Heart left ventricle (tissue), 16 donors: ENCODE data around the gene KIF17. TPM values are rescaled to one million over a fixed set of nuclear protein-coding genes. Genes with fewer than 3 reads are reported as not detected.
"Not testable (repeated sequence)": the region's sequence is repeated elsewhere in the genome, so short reads cannot be mapped to it uniquely, and the experiment has no call there.

ENCODE experiments used
- ATAC-seq, 4 donors: fragments of 200-7000 bp; cut with Tn5 transposase; one replicate each; pipeline ENCODE4 v1.9.1; 2020 to 2022; ENCODE audit warnings: moderate library complexity in 4 of 4, mild to moderate bottlenecking in 3 of 4, moderate number of reproducible peaks in 1 of 4
- DNase-seq, 5 donors: peaks; one replicate each; pipeline ENCODE4 v3.0.0-alpha.2; 2020
- H3K27ac ChIP-seq, 12 donors: fragments of 200-600 bp; sonication (generic) in 4 of 12; one replicate each; pipeline versions ENCODE4 v1.5.0 to v1.8.0; 2016 to 2022; ENCODE audit warnings: mild to moderate bottlenecking in 2 of 12
- H3K27me3 ChIP-seq, 9 donors: fragments of 200-600 bp; sonication (generic) in 2 of 9; one replicate each; pipeline versions ENCODE4 v1.5.1 to v1.8.0; 2016 to 2022; ENCODE audit warnings: mild to moderate bottlenecking in 3 of 9
- H3K36me3 ChIP-seq, 9 donors: fragments of 200-600 bp; sonication (generic) in 2 of 9; one replicate each; pipeline versions ENCODE4 v1.5.0 to v1.8.0; 2018 to 2022; ENCODE audit warnings: mild to moderate bottlenecking in 2 of 9
- H3K4me1 ChIP-seq, 12 donors: fragments of 200-600 bp; sonication (generic) in 4 of 12; one replicate each; pipeline versions ENCODE4 v1.5.0 to v1.8.0; 2016 to 2022; ENCODE audit warnings: mild to moderate bottlenecking in 3 of 12
- H3K4me3 ChIP-seq, 12 donors: fragments of 200-600 bp; sonication (generic) in 4 of 12; one replicate each; pipeline versions ENCODE4 v1.5.0 to v1.8.0; 2017 to 2022; ENCODE audit warnings: mild to moderate bottlenecking in 9 of 12, moderate library complexity in 4 of 12
- H3K9me3 ChIP-seq, 12 donors: fragments of 200-600 bp; sonication (generic) in 4 of 12; one replicate each; pipeline versions ENCODE4 v1.5.0 to v1.8.0; 2016 to 2022; ENCODE audit warnings: mild to moderate bottlenecking in 1 of 12
- CTCF ChIP-seq, 12 donors: fragments of 200-600 bp; sonication (generic) in 4 of 12; IDR thresholded peaks; one replicate each; pipeline versions ENCODE4 v1.5.0 to v1.8.0; 2018 to 2022; ENCODE audit warnings: antibody characterized with exemption in 12 of 12, mild to moderate bottlenecking in 5 of 12
- POLR2A ChIP-seq, 2 donors: fragments of 450-650 bp; IDR thresholded peaks; one replicate each; pipeline ENCODE4 v1.6.1; 2017; ENCODE audit warnings: antibody characterized with exemption in 2 of 2, mild to moderate bottlenecking in 2 of 2, moderate library complexity in 2 of 2
- WGBS, 4 donors: extraction: QIAGEN DNeasy Blood & Tissue Kit in 2 of 4; methylation state at CpG; one replicate each; pipeline versions ENCODE4 v1.1.5 to v1.1.7; 2013 to 2018; 5-methylcytosine and 5-hydroxymethylcytosine counted together
- intact Hi-C, 10 donors: fragments of 100-400 bp; cut with DNase I; formaldehyde crosslinking; loops; one replicate each; pipeline versions ENCODE4 v1.11.1 to v1.14.2; 2022
- polyA plus RNA-seq, 2 donors: library from polyadenylated mRNA; stranded (reverse); fragments of 200-250 nt; gene quantifications; one replicate each; pipeline ENCODE4 v1.2.3, GENCODE V29; 2013
- total RNA-seq, 9 donors: library from RNA; depleted of rRNA in 2 of 9; stranded (reverse); fragments of >200 nt in 2 of 9; fragmentation: NEBNext Ultra II Directional in 3 of 9; extraction: Animal tissue kit (Norgen Biotek cat#: 25700) in 3 of 9; gene quantifications; one replicate each; pipeline versions ENCODE4 v1.1.0 to v1.2.4, GENCODE V29; 2016 to 2023
- donor health status: ischemic (EF 13 %, LVEDD 7.1; RV severe dilation, severe dysfunction).
- donor health status: healthy with polysubstance abuse.
- donor health status: DM: no; HTN: yes; CAD: no.
- donor health status: DM: no; HTN: no; CAD: no.
- donor health status: ischemic (EF 25% LVEDD 6.9; RV normal size, moderate dysfunction).
- donor health status: ischemic (EF 25% LVEDD 5.7; RV mildly dilated, moderate dysfunction).
- donor health status: healthy.
- donor health status: DM: yes; HTN: yes; CAD: no.
- donor health status: ischemic (EF 35%, LVEDD 5.7; RV mildly dilated, moderate dysfunction).
- donor health status: nonischemic (EF 11% LVEDD 7.7; RV severe dilation, severe dysfunction).
- donor health status: DM: yes; HTN: yes; CAD: no.
- donor health status: PGD.
- donor health status: ischemic (EF 29% LVEDD 5.4; RV normal size, mild dysfunction).
- donor health status: nonischemic (EF 23%, LVEDD 6.1; RV moderate dilation, normal function).

The KIF17 gene
- total and polyA plus RNA-seq, 11 donors, result 1.6 to 9.3 (median 3.4) TPM

- peaks cover 0 to 34% (median 14%) of the 10 kb centered on the region in 12 donors for H3K4me1 ChIP-seq
- 88 to 93% (median 89%) methylated on average over 9 of the region's 9 CpGs for WGBS, 4 donors
- H3K27ac ChIP-seq, result peak overlapping the region in 2 of 12 donors; percentile 89 to 95
- no peak for ATAC-seq
- H3K36me3 ChIP-seq, result peaks cover 0 to 27% (median 2%) of the 10 kb centered on the region in 9 donors
- TF ChIP-seq POLR2A (IDR thresholded peaks at IDR 0.05), result no peak
- TF ChIP-seq CTCF (IDR thresholded peaks at IDR 0.05), result no peak
- H3K27me3 ChIP-seq, result no peaks in the 10 kb centered on the region
- H3K4me3 ChIP-seq, result peak overlapping the region in 1 of 12 donors; percentile 15
- no peaks in the 10 kb centered on the region for H3K9me3 ChIP-seq
- intact Hi-C loops, result loop anchor here in 1 of 10 donors (5.0 kb wide), 1 partner anchor 50 kb away; the partner anchor contains the start of gene SH2D5
- peak in 1 of 5 donors; percentile 54 for DNase-seq
Observed at GRCh38 chr1:20681999-20682398, 35.8 kb downstream of the KIF17 start.

GRCh38 chr1:20680269-20680668 lies 37.5 kb downstream of the KIF17 start:
- DNase-seq (peak in 1 of 5 donors; percentile 14), ATAC-seq (no peak)
- H3K9me3 ChIP-seq, result no peaks in the 10 kb centered on the region
- no peak overlapping the region for H3K4me3 ChIP-seq
- WGBS, 4 donors, result 82 to 87% (median 86%) methylated on average over 5 of the region's 5 CpGs
- intact Hi-C loops, result loop anchor here in 1 of 10 donors (5.0 kb wide), 1 partner anchor 52 kb away; the partner anchor contains the start of gene SH2D5
- peaks cover 0 to 30% (median 3%) of the 10 kb centered on the region in 9 donors for H3K36me3 ChIP-seq
- H3K27me3 ChIP-seq, result no peaks in the 10 kb centered on the region
- H3K4me1 ChIP-seq, result peaks cover 0 to 24% (median 9%) of the 10 kb centered on the region in 12 donors
- no peak overlapping the region for H3K27ac ChIP-seq
- no peak for TF ChIP-seq CTCF (IDR thresholded peaks at IDR 0.05)
- TF ChIP-seq POLR2A (IDR thresholded peaks at IDR 0.05), result no peak

DNA sequence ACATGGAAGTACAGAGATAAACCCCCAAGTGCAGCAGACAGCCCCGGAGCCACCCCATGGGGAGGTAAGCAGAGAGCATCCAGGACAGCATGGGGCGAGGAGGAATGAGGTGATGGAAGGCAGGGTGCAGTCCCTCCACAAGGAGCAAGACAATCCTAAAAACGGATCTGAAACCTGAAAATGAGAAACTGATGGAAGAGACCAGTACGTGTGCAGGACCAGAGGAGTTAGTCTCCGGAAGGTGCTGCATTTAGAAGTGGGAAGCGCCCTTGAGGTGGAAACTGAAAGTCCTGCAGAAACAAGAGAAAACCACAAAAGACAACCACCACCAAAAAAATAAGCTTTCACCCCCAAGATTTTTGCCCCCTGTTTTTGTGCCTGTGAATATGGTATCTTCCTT lies 39.2 kb downstream of the KIF17 start:
- peak in 1 of 5 donors; percentile 1 for DNase-seq
- Histone ChIP-seq H3K9me3 (no peaks in the 10 kb centered on the region), H3K27me3 (no peaks in the 10 kb centered on the region), H3K27ac (no peak overlapping the region), H3K4me3 (no peak overlapping the region), H3K4me1 (peaks cover 0 to 14% (median 7%) of the 10 kb centered on the region in 12 donors), H3K36me3 (peaks cover 0 to 35% (median 3%) of the 10 kb centered on the region in 9 donors)
- WGBS, 4 donors, result 79 to 88% (median 84%) methylated on average over 6 of the region's 6 CpGs
- intact Hi-C loops, result no loop called here
- TF ChIP-seq CTCF (IDR thresholded peaks at IDR 0.05) (no peak), POLR2A (IDR thresholded peaks at IDR 0.05) (no peak)
- ATAC-seq, result no peak

DNA sequence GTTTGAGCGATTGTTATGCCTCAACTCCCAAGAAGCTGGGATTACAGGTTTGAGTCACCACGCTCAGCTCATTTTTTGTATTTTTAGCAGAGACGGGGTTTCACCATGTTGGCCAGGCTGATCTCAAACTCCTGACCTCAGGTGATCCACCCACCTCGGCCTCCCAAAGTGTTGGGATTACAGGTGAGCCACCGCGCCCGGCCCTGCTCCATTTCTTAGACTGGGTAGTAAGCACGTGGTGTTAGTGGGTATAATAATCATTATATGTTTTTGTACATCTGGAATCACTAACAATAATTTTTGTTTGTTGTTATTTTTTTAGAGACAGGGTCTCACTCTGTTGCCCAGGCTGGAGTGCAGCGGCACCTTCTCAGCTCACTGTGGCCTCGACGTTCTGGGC lies 44.2 kb downstream of the KIF17 start:
- H3K27ac ChIP-seq, H3K4me3 ChIP-seq, H3K4me1 ChIP-seq, H3K9me3 ChIP-seq, H3K27me3 ChIP-seq, intact Hi-C loops, ATAC-seq: not testable (repeated sequence)
- peak in 1 of 5 donors; percentile 25 for DNase-seq
- WGBS, 4 donors, result 93 to 95% (median 93%) methylated on average over 11 of the region's 11 CpGs
- peaks cover 0 to 38% (median 3%) of the 10 kb centered on the region in 9 donors for H3K36me3 ChIP-seq

- TF ChIP-seq POLR2A (IDR thresholded peaks at IDR 0.05) (no peak), CTCF (IDR thresholded peaks at IDR 0.05) (no peak)
- Histone ChIP-seq H3K4me1 (no peaks in the 10 kb centered on the region), H3K36me3 (peaks cover 0 to 32% (median 3%) of the 10 kb centered on the region in 9 donors), H3K27ac (no peak overlapping the region), H3K27me3 (no peaks in the 10 kb centered on the region), H3K9me3 (no peaks in the 10 kb centered on the region), H3K4me3 (no peak overlapping the region)
- no peak for ATAC-seq
- intact Hi-C loops, result no loop called here
- no peak for DNase-seq
- WGBS, 4 donors, result 87 to 91% (median 89%) methylated on average over 4 of the region's 4 CpGs
Observed at GRCh38 chr1:20672265-20672632, 45.6 kb downstream of the KIF17 start.
